Body of pancreas (tissue), 4 donors: ENCODE data around the gene AGXT2.

Source experiments
- CTCF ChIP-seq, 7 experiments: fragments of 450-650 bp in 4 of 7; fragments of 200-600 bp in 3 of 7; sonication (generic) in 3 of 7; IDR thresholded peaks; one replicate each; pipeline ENCODE4 v1.5.1; 2016 to 2019; ENCODE audit warnings: antibody characterized with exemption in 7 of 7
- POLR2A ChIP-seq, 3 donors: fragments of 450-650 bp; IDR thresholded peaks; one replicate each; pipeline ENCODE4 v1.6.1; 2016; ENCODE audit warnings: antibody characterized with exemption in 3 of 3, mild to moderate bottlenecking in 2 of 3

GRCh38 chr5:35063414-35063813 lies 15.7 kb upstream of the AGXT2 start:
- TF ChIP-seq CTCF (IDR thresholded peaks at IDR 0.05) (no peak), POLR2A (IDR thresholded peaks at IDR 0.05) (no peak)
